ENCODE measurements around the gene ZNF492.

DNA sequence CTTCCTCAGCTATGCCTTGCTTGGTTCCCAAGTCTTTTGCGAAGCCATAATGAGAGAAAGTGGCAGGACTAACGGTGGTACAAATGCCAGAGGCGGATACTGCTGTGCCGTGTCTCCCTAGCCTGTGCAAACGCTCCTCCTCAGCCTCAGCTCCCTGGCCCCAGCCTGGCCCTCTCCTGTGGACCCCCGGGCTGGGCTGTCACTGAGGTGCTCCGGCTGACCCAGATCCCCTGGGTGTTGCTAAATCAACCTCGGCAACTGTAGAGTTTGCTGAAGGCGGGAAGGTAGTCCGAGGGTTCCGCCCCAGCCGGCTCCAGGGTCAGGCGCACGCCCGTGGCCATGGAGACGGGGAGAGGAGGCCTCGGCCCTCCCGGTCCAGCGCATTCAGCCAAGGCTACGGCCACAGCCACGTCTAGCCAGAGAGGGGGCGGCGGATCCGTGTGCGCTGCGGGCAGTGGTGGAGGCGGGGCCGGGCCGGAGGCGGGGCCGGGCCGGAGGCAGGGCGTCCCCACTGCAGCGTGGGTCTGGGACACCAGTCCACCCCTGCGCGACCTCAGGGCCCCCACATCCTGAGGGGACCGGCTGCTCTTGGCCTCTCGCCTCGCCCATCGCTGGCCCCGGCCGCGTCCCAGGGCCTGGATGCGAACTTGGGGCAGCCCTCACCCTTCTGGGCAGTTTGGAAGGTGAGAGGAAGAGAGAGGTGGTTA lies 16.4 kb upstream of the ZNF492 start:
- TF ChIP-seq CTCF (IDR thresholded peaks at IDR 0.05) = no peak
- TF ChIP-seq POLR2A (IDR thresholded peaks at IDR 0.05) = no peak
